Glutamatergic neuron (in vitro differentiated cells): ENCODE data around the gene CMKLR1. TPM values are rescaled to one million over a fixed set of nuclear protein-coding genes. Genes with fewer than 3 reads are reported as not detected.

Experiments
- DNase-seq: peaks from one replicate; pipeline ENCODE4 v3.0.0; 2022
- H3K27ac Mint-ChIP-seq: one replicate; pipeline ENCODE4 v1.8.0; 2020; ENCODE audit warnings: mild to moderate bottlenecking, mixed read lengths, inconsistent platforms; ENCODE audit not compliant: unreplicated experiment
- H3K27me3 Mint-ChIP-seq: one replicate; pipeline ENCODE4 v1.8.0; 2020; ENCODE audit warnings: mild to moderate bottlenecking, moderate library complexity, mixed read lengths, inconsistent platforms; ENCODE audit not compliant: unreplicated experiment
- H3K36me3 Mint-ChIP-seq: one replicate; pipeline ENCODE4 v1.8.0; 2020; ENCODE audit warnings: mild to moderate bottlenecking, mixed read lengths, inconsistent platforms; ENCODE audit not compliant: unreplicated experiment
- H3K4me1 Mint-ChIP-seq: one replicate; pipeline ENCODE4 v1.8.0; 2020; ENCODE audit warnings: mild to moderate bottlenecking, low read depth, mixed read lengths, inconsistent platforms; ENCODE audit not compliant: unreplicated experiment
- H3K4me3 Mint-ChIP-seq: one replicate; pipeline ENCODE4 v1.8.0; 2020; ENCODE audit warnings: mild to moderate bottlenecking, mixed read lengths, inconsistent platforms; ENCODE audit not compliant: unreplicated experiment
- H3K9me3 Mint-ChIP-seq: one replicate; pipeline ENCODE4 v1.8.0; 2020; ENCODE audit warnings: mild to moderate bottlenecking, moderate library complexity, mixed read lengths, inconsistent platforms; ENCODE audit not compliant: unreplicated experiment
- total RNA-seq: library from RNA; stranded (reverse); fragmentation: NEBNext Ultra II Directional; extraction: Animal tissue kit (Norgen Biotek cat#: 25700); gene quantifications from one replicate; pipeline ENCODE4 v1.2.1, GENCODE V29; 2021; ENCODE audit not compliant: unreplicated experiment
- TF ChIP-seq, protein P1 (sequence below): fragments of 200-600 bp; sonication (generic); IDR thresholded peaks from one replicate; pipeline ENCODE4 v1.5.0; 2021; ENCODE audit not compliant: partially characterized antibody, unreplicated experiment

CMKLR1 gene
- total RNA-seq, 1 donor from 2014 or later, result not detected

DNA sequence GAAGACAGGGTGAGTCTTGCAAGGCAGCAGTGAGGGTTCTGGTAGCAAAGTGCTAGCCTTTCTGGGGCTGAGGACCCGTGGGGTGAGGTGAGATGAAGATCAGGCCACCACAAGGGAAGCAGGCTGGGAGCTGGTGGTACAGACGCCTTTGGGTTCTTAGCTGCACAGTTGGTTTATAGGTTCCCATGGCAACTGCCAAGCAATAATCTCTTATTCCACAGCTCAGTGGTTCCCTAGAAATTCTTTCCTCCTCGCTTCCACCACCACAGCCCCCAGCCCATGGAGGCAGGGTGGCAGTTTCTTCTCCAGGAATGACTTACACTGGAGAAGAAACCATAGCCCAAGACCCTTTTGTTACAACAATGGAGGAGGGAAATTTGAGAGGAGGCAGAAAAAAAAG lies 82.1 kb downstream of the CMKLR1 start:
- peaks cover 6% of the 10 kb centered on the region for H3K9me3 Mint-ChIP-seq
- peaks cover 23% of the 10 kb centered on the region for H3K4me1 Mint-ChIP-seq
- H3K36me3 Mint-ChIP-seq, result peaks cover 29% of the 10 kb centered on the region
- DNase-seq, result no peak
- peaks cover 3% of the 10 kb centered on the region for H3K27me3 Mint-ChIP-seq
- no peak overlapping the region for H3K27ac Mint-ChIP-seq
- TF ChIP-seq, protein P1, sequence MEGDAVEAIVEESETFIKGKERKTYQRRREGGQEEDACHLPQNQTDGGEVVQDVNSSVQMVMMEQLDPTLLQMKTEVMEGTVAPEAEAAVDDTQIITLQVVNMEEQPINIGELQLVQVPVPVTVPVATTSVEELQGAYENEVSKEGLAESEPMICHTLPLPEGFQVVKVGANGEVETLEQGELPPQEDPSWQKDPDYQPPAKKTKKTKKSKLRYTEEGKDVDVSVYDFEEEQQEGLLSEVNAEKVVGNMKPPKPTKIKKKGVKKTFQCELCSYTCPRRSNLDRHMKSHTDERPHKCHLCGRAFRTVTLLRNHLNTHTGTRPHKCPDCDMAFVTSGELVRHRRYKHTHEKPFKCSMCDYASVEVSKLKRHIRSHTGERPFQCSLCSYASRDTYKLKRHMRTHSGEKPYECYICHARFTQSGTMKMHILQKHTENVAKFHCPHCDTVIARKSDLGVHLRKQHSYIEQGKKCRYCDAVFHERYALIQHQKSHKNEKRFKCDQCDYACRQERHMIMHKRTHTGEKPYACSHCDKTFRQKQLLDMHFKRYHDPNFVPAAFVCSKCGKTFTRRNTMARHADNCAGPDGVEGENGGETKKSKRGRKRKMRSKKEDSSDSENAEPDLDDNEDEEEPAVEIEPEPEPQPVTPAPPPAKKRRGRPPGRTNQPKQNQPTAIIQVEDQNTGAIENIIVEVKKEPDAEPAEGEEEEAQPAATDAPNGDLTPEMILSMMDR, result no peak
- H3K4me3 Mint-ChIP-seq, result no peak overlapping the region

DNA sequence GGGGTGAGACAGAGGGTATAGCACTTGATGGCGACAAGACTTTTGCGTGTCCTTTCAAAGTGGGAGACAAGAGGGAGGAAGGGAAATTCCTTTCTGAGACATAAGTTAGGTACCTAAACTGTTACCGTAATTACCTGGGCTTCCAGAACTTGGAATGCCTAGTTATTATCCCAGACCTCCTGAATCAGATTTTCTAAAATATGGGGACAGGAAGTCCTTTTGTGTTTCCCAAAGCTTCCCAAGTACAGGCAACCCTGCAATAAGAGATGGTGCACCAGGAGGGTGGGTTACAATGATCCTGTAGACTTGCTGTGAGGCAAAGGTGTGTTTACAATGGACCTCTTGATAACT lies 83.9 kb downstream of the CMKLR1 start:
- Mint-ChIP-seq H3K9me3 (no peaks in the 10 kb centered on the region), H3K4me1 (peaks cover 24% of the 10 kb centered on the region), H3K36me3 (peaks cover 11% of the 10 kb centered on the region), H3K27me3 (peaks cover 8% of the 10 kb centered on the region), H3K27ac (peak overlapping the region; percentile 20), H3K4me3 (no peak overlapping the region)
- DNase-seq, result no peak
- TF ChIP-seq, protein P1, result no peak

DNA sequence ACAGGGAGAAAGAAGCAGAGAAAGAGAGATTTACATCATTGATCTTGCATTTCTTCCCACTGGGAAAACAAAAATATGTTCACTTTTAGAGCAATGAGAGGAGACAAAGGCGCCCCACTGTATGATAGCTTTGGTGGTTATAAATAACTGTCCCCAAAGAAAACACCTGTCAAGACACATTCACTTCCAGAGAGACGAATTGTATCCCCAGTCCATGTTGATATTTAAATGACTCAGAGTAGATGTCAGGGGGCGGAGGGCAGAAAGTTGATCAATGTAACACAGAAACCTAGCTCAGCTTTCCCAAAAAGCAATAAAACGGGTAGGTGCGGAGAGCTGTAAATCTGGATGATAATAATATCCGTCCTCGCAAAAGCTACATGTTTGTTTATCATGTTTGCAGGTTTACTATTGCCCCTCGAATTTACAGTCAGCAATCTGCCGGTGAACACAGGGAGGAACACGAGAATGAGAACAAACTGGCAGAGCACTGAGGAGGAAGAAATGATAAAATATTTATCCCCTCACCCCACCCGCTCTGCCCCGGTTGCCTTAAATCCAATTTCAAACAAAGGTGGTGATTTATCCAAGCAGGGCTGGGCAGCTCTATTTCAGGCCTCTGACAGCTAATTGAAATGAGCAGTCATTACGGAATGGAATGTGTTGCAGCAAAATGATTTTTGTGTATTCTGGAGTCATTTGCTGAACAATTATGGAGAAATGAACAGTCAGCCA lies 84.4 kb downstream of the CMKLR1 start:
- H3K4me1 Mint-ChIP-seq, result peaks cover 24% of the 10 kb centered on the region
- peak overlapping the region; percentile 22 for H3K4me3 Mint-ChIP-seq
- no peak for DNase-seq
- H3K27me3 Mint-ChIP-seq, result peaks cover 8% of the 10 kb centered on the region
- no peaks in the 10 kb centered on the region for H3K9me3 Mint-ChIP-seq
- TF ChIP-seq, protein P1, result no peak
- H3K27ac Mint-ChIP-seq, result peak overlapping the region; percentile 50
- peaks cover 6% of the 10 kb centered on the region for H3K36me3 Mint-ChIP-seq

GRCh38 chr12:108254030-108254429 lies 85.1 kb downstream of the CMKLR1 start:
- peak overlapping the region; percentile 43 for H3K4me3 Mint-ChIP-seq
- H3K9me3 Mint-ChIP-seq, result no peaks in the 10 kb centered on the region
- TF ChIP-seq, protein P1, result no peak
- peaks cover 24% of the 10 kb centered on the region for H3K4me1 Mint-ChIP-seq
- H3K27ac Mint-ChIP-seq, result peak overlapping the region; percentile 50
- no peak for DNase-seq
- peaks cover 8% of the 10 kb centered on the region for H3K27me3 Mint-ChIP-seq
- H3K36me3 Mint-ChIP-seq, result no peaks in the 10 kb centered on the region

- no peaks in the 10 kb centered on the region for H3K9me3 Mint-ChIP-seq
- DNase-seq, result no peak
- peak overlapping the region; percentile 43 for H3K4me3 Mint-ChIP-seq
- peaks cover 8% of the 10 kb centered on the region for H3K27me3 Mint-ChIP-seq
- peaks cover 24% of the 10 kb centered on the region for H3K4me1 Mint-ChIP-seq
- TF ChIP-seq, protein P1, result no peak
- H3K27ac Mint-ChIP-seq, result peak overlapping the region; percentile 73
- H3K36me3 Mint-ChIP-seq, result no peaks in the 10 kb centered on the region
Observed at GRCh38 chr12:108253540-108253939, 85.6 kb downstream of the CMKLR1 start.
